Endodermal cell (in vitro differentiated cells): Measurements from ENCODE around the gene CST9L. TPM values are rescaled to one million over a fixed set of nuclear protein-coding genes. Genes with fewer than 3 reads are reported as not detected.

Experiments
- DNase-seq: peaks from one replicate; pipeline ENCODE4 v3.0.0-alpha.2; 2017
- H3K27ac ChIP-seq: 2 replicates; pipeline ENCODE4 v1.5.1; 2013; ENCODE audit warnings: mild to moderate bottlenecking, low read depth, low read length, moderate library complexity
- H3K27me3 ChIP-seq: 2 replicates; pipeline ENCODE4 v1.6.1; 2013; ENCODE audit warnings: mild to moderate bottlenecking, low read length, moderate library complexity; ENCODE audit not compliant: insufficient read depth, control insufficient read depth, poor library complexity, severe bottlenecking
- H3K36me3 ChIP-seq: 2 replicates; pipeline ENCODE4 v1.7.0; 2013; ENCODE audit warnings: mild to moderate bottlenecking, low read length, moderate library complexity; ENCODE audit not compliant: control insufficient read depth, insufficient read depth
- H3K4me1 ChIP-seq: one replicate; pipeline ENCODE4 v1.7.0; 2013; ENCODE audit warnings: low read length; ENCODE audit not compliant: control insufficient read depth, insufficient read depth
- H3K4me3 ChIP-seq: 2 replicates; pipeline ENCODE4 v1.5.1; 2013; ENCODE audit warnings: mild to moderate bottlenecking, low read length, moderate library complexity
- H3K9ac ChIP-seq: 2 replicates; pipeline ENCODE4 v1.6.1; 2013; ENCODE audit warnings: mild to moderate bottlenecking, low read length, moderate library complexity; ENCODE audit not compliant: poor library complexity, severe bottlenecking; ENCODE audit errors: extremely low read depth
- H3K9me3 ChIP-seq: 2 replicates; pipeline ENCODE4 v1.6.1; 2013; ENCODE audit warnings: mild to moderate bottlenecking, low read length, moderate library complexity; ENCODE audit not compliant: control insufficient read depth
- H3K27ac Mint-ChIP-seq: 2 replicates; pipeline ENCODE4 v1.8.0; 2020; ENCODE audit warnings: mixed read lengths
- H3K27me3 Mint-ChIP-seq: 2 replicates; pipeline ENCODE4 v1.8.0; 2021; ENCODE audit warnings: mild to moderate bottlenecking, mixed read lengths; ENCODE audit not compliant: insufficient read depth
- H3K36me3 Mint-ChIP-seq: 2 replicates; pipeline ENCODE4 v1.8.0; 2020; ENCODE audit warnings: low read depth, mixed read lengths
- H3K4me1 Mint-ChIP-seq: 2 replicates; pipeline ENCODE4 v1.8.0; 2020; ENCODE audit warnings: mixed read lengths
- H3K4me3 Mint-ChIP-seq: 2 replicates; pipeline ENCODE4 v1.8.0; 2020; ENCODE audit warnings: mild to moderate bottlenecking, moderate library complexity, mixed read lengths
- H3K9me3 Mint-ChIP-seq: 2 replicates; pipeline ENCODE4 v1.8.0; 2020; ENCODE audit warnings: mild to moderate bottlenecking, mixed read lengths
- CTCF ChIP-seq: fragments of 200-600 bp; sonication (generic); conservative IDR thresholded peaks from 2 replicates; pipeline ENCODE4 v1.5.0; 2021; ENCODE audit warnings: antibody characterized with exemption, mild to moderate bottlenecking
- WGBS, 2 experiments: methylation state at CpG; one replicate each; pipeline versions ENCODE4 v1.1.5 to v1.1.7; 2013; ENCODE audit warnings: missing lambda C conversion rate in 2 of 2, mixed read lengths in 1 of 2; ENCODE audit not compliant: insufficient coverage in 1 of 2, insufficient read length in 1 of 2; 5-methylcytosine and 5-hydroxymethylcytosine counted together
- total RNA-seq, 2 donors: library from RNA; stranded (reverse); fragmentation: NEBNext Ultra II Directional in 1 of 2; extraction: Animal tissue kit (Norgen Biotek cat#: 25700) in 1 of 2; gene quantifications; 2 replicates in 1 of 2; 3 replicates in 1 of 2; pipeline ENCODE4 v1.2.1, GENCODE V29; 2021

The CST9L gene
- total RNA-seq, 2 donors from 2014 or later: not detected

GRCh38 chr20:23533161-23533560, 35.1 kb downstream of the CST9L start:
- Mint-ChIP-seq H3K27me3 (no peaks in the 10 kb centered on the region), H3K36me3 (peaks cover 3% of the 10 kb centered on the region), H3K9me3 (peaks cover 15% of the 10 kb centered on the region), H3K4me3 (no peak overlapping the region), H3K4me1 (peaks cover 32% of the 10 kb centered on the region), H3K27ac (no peak overlapping the region)
- H3K27me3 ChIP-seq: no peaks in the 10 kb centered on the region
- no peak for TF ChIP-seq CTCF
- peaks cover 8% of the 10 kb centered on the region for H3K4me1 ChIP-seq
- no peak overlapping the region for H3K9ac ChIP-seq
- DNase-seq: peak; percentile 71
- H3K9me3 ChIP-seq: peaks cover 17% of the 10 kb centered on the region
- no peaks in the 10 kb centered on the region for H3K36me3 ChIP-seq
- no peak overlapping the region for H3K4me3 ChIP-seq
- no peak overlapping the region for H3K27ac ChIP-seq

GRCh38 chr20:23532533-23532932, 35.8 kb downstream of the CST9L start:
- Mint-ChIP-seq H3K9me3 (peaks cover 16% of the 10 kb centered on the region), H3K27me3 (no peaks in the 10 kb centered on the region), H3K27ac (no peak overlapping the region), H3K4me3 (no peak overlapping the region), H3K36me3 (peaks cover 3% of the 10 kb centered on the region), H3K4me1 (peaks cover 33% of the 10 kb centered on the region)
- Histone ChIP-seq H3K27ac (no peak overlapping the region), H3K36me3 (no peaks in the 10 kb centered on the region), H3K4me3 (peak overlapping the region; percentile 2), H3K9ac (no peak overlapping the region), H3K9me3 (peaks cover 17% of the 10 kb centered on the region), H3K4me1 (peaks cover 8% of the 10 kb centered on the region), H3K27me3 (no peaks in the 10 kb centered on the region)
- WGBS, 2 experiments: 100% methylated on average over 1 of the region's 1 CpG; no CpG with 5 or more reads in 1 of the 2 experiments
- no peak for TF ChIP-seq CTCF
- no peak for DNase-seq

GRCh38 chr20:23530937-23531567, 37.2 kb downstream of the CST9L start:
- Mint-ChIP-seq H3K4me3 (no peak overlapping the region), H3K27me3 (no peaks in the 10 kb centered on the region), H3K4me1 (peaks cover 33% of the 10 kb centered on the region), H3K27ac (no peak overlapping the region), H3K36me3 (peaks cover 3% of the 10 kb centered on the region), H3K9me3 (peaks cover 19% of the 10 kb centered on the region)
- peaks cover 8% of the 10 kb centered on the region for H3K4me1 ChIP-seq
- H3K9ac ChIP-seq: no peak overlapping the region
- no peak for DNase-seq
- WGBS, 2 experiments: 71 to 87% methylated on average over 1 of the region's 1 CpG
- H3K9me3 ChIP-seq: peaks cover 17% of the 10 kb centered on the region
- TF ChIP-seq CTCF: no peak
- no peak overlapping the region for H3K27ac ChIP-seq
- H3K36me3 ChIP-seq: no peaks in the 10 kb centered on the region
- H3K4me3 ChIP-seq: no peak overlapping the region
- H3K27me3 ChIP-seq: no peaks in the 10 kb centered on the region
